HG02571 (cell line): ENCODE data around the gene FANCC.

ENCODE experiments used
- ATAC-seq: cut with Tn5 transposase; IDR thresholded peaks from one replicate; pipeline ENCODE4 v1.9.1; 2021; ENCODE audit warnings: mild to moderate bottlenecking, moderate library complexity; ENCODE audit not compliant: unreplicated experiment

FANCC gene

GRCh38 chr9:95104581-95104960, 212.9 kb downstream of the FANCC start:
- no peak for ATAC-seq

GRCh38 chr9:95103871-95104580, 213.5 kb downstream of the FANCC start:
- no peak for ATAC-seq

GRCh38 chr9:95103281-95103771, 214.2 kb downstream of the FANCC start:
- ATAC-seq = no peak

- ATAC-seq = no peak
These were observed 214.9 kb downstream of the FANCC start for GRCh38 chr9:95102572-95102971.

- ATAC-seq = no peak
These were observed 215.5 kb downstream of the FANCC start for GRCh38 chr9:95102001-95102433.

- no peak for ATAC-seq
These were observed 216.2 kb downstream of the FANCC start for GRCh38 chr9:95101326-95101725.

- no peak for ATAC-seq
These were observed 217.4 kb downstream of the FANCC start for GRCh38 chr9:95100071-95100627.

- no peak for ATAC-seq
These were observed 218.0 kb downstream of the FANCC start for GRCh38 chr9:95099321-95100070.

GRCh38 chr9:95098391-95098921, 219.1 kb downstream of the FANCC start:
- no peak for ATAC-seq

- ATAC-seq = no peak
These were observed 220.2 kb downstream of the FANCC start for GRCh38 chr9:95097279-95097678.

- ATAC-seq = no peak
These were observed 220.7 kb downstream of the FANCC start for GRCh38 chr9:95096807-95097206.

GRCh38 chr9:95096381-95096780, 221.1 kb downstream of the FANCC start:
- no peak for ATAC-seq

- ATAC-seq = no peak
These were observed 221.7 kb downstream of the FANCC start for GRCh38 chr9:95095641-95096355.

- ATAC-seq = no peak
These were observed 223.5 kb downstream of the FANCC start for GRCh38 chr9:95094002-95094401.

GRCh38 chr9:95093586-95093985, 223.9 kb downstream of the FANCC start:
- no peak for ATAC-seq

- ATAC-seq = no peak
These were observed 225.0 kb downstream of the FANCC start for GRCh38 chr9:95092262-95093072.

GRCh38 chr9:95091601-95092261, 225.8 kb downstream of the FANCC start:
- no peak for ATAC-seq

- ATAC-seq = no peak
These were observed 226.5 kb downstream of the FANCC start for GRCh38 chr9:95090871-95091577.
